ENCODE measurements around the gene USP54.

USP54 gene, protein sequence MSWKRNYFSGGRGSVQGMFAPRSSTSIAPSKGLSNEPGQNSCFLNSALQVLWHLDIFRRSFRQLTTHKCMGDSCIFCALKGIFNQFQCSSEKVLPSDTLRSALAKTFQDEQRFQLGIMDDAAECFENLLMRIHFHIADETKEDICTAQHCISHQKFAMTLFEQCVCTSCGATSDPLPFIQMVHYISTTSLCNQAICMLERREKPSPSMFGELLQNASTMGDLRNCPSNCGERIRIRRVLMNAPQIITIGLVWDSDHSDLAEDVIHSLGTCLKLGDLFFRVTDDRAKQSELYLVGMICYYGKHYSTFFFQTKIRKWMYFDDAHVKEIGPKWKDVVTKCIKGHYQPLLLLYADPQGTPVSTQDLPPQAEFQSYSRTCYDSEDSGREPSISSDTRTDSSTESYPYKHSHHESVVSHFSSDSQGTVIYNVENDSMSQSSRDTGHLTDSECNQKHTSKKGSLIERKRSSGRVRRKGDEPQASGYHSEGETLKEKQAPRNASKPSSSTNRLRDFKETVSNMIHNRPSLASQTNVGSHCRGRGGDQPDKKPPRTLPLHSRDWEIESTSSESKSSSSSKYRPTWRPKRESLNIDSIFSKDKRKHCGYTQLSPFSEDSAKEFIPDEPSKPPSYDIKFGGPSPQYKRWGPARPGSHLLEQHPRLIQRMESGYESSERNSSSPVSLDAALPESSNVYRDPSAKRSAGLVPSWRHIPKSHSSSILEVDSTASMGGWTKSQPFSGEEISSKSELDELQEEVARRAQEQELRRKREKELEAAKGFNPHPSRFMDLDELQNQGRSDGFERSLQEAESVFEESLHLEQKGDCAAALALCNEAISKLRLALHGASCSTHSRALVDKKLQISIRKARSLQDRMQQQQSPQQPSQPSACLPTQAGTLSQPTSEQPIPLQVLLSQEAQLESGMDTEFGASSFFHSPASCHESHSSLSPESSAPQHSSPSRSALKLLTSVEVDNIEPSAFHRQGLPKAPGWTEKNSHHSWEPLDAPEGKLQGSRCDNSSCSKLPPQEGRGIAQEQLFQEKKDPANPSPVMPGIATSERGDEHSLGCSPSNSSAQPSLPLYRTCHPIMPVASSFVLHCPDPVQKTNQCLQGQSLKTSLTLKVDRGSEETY (N-terminal part only)

DNA sequence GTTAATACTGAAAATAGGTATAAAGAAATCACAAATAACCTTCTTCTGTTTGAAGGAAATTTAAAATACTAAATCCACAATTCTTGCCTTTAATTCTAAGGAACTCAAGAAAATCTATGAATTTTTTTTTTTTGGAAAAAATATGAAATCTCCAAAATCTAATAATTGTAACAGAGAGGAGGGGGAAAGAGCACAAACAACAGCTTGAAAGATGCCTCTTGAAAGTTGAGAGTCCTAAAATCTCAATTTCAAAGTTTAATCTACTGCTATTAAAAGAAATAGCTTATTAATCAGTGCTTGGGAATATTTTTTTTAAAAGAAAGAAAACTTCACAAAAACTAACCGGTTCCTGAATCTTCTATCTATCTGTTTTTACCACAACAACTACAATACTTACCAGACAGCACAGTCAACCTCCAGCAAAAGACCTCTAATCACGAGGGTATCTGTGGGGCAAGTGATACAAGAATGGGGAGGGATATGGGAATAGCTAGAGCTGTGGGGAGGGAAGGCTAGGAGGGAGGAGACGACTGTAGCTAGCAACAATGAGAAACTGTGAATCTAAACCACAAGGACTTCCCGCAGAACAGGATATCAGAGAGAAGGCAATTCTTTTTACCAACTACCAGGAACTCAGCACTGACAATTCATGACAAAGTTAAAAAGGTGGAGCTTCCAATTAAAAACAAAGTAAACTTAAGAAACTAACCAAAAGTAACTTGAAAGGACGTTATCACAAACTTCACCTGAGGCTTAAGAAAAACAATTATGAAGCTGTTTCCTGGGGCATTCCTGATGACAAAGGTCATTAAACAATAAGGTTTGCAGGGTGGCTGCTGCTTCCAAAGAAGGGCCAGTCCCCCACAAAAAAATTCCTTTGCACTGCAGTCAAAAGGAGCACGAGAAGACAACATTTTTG, at the start of gene USP54:
Gene USP54 (minus strand): TSS at position 462 of the 919 bp plus-strand sequence. CDS start 15,684 bp downstream, outside the sequence.
- Histone ChIP-seq H3K4me3 (peak within 1 kb of the TSS; percentile 32), H3K27ac (peak within 1 kb of the TSS; percentile 30 to 57)
- DNase-seq (ENCODE audit: low spot score), result no peak
- TF ChIP-seq, protein P1, sequence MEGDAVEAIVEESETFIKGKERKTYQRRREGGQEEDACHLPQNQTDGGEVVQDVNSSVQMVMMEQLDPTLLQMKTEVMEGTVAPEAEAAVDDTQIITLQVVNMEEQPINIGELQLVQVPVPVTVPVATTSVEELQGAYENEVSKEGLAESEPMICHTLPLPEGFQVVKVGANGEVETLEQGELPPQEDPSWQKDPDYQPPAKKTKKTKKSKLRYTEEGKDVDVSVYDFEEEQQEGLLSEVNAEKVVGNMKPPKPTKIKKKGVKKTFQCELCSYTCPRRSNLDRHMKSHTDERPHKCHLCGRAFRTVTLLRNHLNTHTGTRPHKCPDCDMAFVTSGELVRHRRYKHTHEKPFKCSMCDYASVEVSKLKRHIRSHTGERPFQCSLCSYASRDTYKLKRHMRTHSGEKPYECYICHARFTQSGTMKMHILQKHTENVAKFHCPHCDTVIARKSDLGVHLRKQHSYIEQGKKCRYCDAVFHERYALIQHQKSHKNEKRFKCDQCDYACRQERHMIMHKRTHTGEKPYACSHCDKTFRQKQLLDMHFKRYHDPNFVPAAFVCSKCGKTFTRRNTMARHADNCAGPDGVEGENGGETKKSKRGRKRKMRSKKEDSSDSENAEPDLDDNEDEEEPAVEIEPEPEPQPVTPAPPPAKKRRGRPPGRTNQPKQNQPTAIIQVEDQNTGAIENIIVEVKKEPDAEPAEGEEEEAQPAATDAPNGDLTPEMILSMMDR (IDR thresholded peaks at IDR 0.05), result no peak

DNA sequence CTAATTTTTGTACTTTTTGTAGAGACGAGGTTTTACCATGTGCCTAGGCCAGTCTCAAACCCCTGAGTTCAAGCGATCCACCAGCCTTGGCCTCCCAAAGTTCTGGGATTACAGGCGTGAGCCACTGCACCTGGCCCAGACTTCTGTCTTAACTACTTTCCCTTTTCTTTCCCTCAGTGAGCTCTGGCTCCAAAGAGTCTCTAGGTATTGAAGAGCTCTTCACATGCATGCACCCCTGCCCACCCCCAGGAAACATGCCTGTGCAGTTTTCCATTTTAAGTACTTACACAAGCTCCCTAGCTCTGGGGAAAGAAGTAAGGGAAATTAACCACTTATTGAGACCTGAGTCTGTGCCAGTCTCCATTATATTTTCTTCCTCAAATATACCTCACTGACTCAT, 48.1 kb upstream of the USP54 start:
- DNase-seq (ENCODE audit: low spot score), result no peak
- no peak overlapping the region for H3K4me3 ChIP-seq
- no peak overlapping the region for H3K27ac ChIP-seq
- TF ChIP-seq, protein P1 (IDR thresholded peaks at IDR 0.05), result no peak

DNA sequence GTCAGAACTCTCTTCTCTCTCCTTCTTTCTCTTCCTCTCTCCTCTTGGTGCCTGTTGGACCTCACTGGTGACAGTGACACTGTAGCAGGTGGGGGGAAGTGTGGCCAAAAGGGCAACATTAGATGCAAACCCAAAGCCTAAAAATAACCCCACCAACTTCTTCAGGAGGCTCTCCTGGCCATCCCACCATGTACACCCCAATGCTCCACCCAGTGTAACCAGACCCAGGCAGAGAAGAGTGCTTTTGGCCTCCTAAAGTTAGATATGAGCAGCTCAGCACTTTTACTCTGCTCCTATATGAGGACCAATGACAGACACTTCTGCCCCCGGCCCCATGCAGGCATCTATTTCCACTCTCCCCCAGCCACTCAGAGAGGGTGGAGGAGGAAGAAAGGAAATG, 44.6 kb upstream of the USP54 start:
- H3K27ac ChIP-seq, result no peak overlapping the region
- TF ChIP-seq, protein P1 (IDR thresholded peaks at IDR 0.05), result no peak

DNA sequence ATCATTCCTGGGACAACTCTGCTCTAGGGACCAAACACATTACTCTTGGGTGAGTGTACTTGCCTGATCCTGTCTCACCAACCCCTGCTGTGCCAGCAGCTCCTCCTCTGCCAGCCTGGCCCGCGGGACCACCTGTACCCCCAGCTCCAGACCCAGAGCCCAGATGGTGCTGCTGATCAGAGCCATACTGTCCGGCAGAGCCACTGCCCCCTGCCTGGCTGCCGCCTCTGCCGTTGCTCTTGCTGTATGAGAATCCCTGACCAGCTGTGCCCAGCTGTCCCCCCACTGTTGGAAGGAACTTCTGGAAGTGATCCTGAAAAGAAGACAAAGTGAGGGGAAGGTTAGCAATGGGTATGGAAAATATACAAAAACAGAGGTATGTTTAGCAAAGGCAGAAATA, 43.3 kb upstream of the USP54 start:
- H3K4me3 ChIP-seq, result no peak overlapping the region
- TF ChIP-seq, protein P1 (IDR thresholded peaks at IDR 0.05), result no peak
- H3K27ac ChIP-seq, result no peak overlapping the region
- DNase-seq (ENCODE audit: low spot score), result no peak

More for the DNA sequence above, 44.6 kb upstream of the USP54 start:
- no peak for DNase-seq (ENCODE audit: low spot score)
- no peak overlapping the region for H3K4me3 ChIP-seq

DNA sequence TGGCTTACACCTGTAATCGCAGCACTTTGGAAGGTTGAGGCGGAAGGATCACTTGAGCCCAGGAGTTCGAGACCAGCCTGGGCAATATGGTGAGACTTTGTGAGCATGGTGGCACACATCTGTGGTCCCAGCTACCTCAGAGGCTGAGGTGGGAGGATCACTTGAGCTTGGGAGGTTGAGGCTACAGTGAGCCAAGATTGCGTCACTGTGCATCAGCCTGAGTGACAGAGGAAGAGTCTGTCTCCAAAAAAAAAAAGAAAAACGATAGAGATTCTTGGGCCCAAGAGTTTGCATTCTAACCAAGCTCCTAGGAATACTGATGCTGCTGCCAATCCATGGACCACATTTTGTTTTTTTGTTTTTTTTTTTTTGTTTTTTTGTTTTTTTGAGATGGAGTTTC, 38.0 kb upstream of the USP54 start:
- Histone ChIP-seq H3K4me3 (no peak overlapping the region), H3K27ac (no peak overlapping the region)
- no peak for DNase-seq (ENCODE audit: low spot score)
- TF ChIP-seq, protein P1 (IDR thresholded peaks at IDR 0.05), result no peak

DNA sequence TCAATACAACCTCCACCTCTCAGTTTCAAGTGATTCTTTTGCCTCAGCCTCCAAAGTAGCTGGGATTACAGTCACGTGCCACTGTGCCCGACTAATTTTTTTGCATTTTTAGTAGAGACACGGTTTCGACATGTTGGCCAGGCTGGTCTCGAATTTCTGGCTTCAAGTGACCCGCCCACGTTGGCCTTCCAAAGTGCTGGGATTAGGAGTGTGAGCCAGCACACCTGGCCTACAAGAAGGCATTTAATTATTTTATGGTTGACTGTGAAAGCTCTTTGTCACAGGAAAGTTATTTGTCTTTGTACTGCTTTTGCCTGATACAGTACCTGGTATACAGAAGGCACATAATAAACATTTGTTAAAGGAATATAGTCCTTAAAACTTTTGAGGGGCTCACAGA, 37.3 kb upstream of the USP54 start:
- Histone ChIP-seq H3K27ac (no peak overlapping the region), H3K4me3 (no peak overlapping the region)
- DNase-seq (ENCODE audit: low spot score), result no peak
- TF ChIP-seq, protein P1 (IDR thresholded peaks at IDR 0.05), result no peak
